IPS DF 6.9 (cell line): Measurements from ENCODE around the gene EEIG1.

Experiments used
- DNase-seq: peaks from one replicate; pipeline ENCODE4 v3.0.0-alpha.2; 2013; ENCODE audit warnings: low read depth, low spot score
- H3K27ac ChIP-seq: one replicate; pipeline ENCODE4 v1.5.1; 2013; ENCODE audit warnings: low read length, control low read depth
- H3K27me3 ChIP-seq: 2 replicates; pipeline ENCODE4 v1.6.1; 2013; ENCODE audit warnings: mild to moderate bottlenecking, low read length; ENCODE audit not compliant: control insufficient read depth, insufficient read depth
- H3K36me3 ChIP-seq: 2 replicates; pipeline ENCODE4 v1.6.1; 2013; ENCODE audit warnings: low read length; ENCODE audit not compliant: control insufficient read depth, insufficient read depth
- H3K4me1 ChIP-seq: 2 replicates; pipeline ENCODE4 v1.6.1; 2013; ENCODE audit warnings: low read length; ENCODE audit not compliant: control insufficient read depth, insufficient read depth
- H3K4me3 ChIP-seq: 2 replicates; pipeline ENCODE4 v1.5.1; 2013; ENCODE audit warnings: mild to moderate bottlenecking, low read length
- H3K9me3 ChIP-seq: 2 replicates; pipeline ENCODE4 v1.6.1; 2013; ENCODE audit warnings: low read length, inconsistent platforms; ENCODE audit not compliant: control insufficient read depth, insufficient read depth
- WGBS: extraction: QIAGEN DNeasy Blood & Tissue Kit; methylation state at CpG from one replicate; pipeline ENCODE4 v1.1.7; 2013; ENCODE audit warnings: mixed read lengths, missing lambda C conversion rate; ENCODE audit not compliant: insufficient read length, insufficient coverage; 5-methylcytosine and 5-hydroxymethylcytosine counted together

The EEIG1 gene

DNA sequence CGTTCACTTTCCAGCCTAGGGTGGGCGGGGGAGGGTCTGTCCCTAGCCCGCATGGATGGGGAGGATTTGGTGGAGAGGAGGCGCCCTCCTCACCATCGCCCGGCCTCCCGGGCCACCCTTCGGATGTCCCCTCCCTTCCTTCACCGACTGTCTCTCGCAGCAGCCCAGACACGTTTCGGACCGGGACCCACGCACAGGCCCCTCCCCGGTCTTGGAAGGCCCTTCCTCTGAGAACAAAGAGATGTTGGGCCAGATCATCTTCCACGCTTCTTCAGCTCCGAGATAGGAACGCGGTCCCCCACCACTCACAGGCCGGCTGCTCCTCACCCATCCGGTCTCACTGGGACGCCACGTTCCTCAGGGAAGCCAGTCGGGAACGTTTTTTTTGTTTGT, 42.5 kb downstream of the EEIG1 start:
- H3K4me3 ChIP-seq = peak overlapping the region; percentile 54; the same call in 1 of the 2 replicates

DNA sequence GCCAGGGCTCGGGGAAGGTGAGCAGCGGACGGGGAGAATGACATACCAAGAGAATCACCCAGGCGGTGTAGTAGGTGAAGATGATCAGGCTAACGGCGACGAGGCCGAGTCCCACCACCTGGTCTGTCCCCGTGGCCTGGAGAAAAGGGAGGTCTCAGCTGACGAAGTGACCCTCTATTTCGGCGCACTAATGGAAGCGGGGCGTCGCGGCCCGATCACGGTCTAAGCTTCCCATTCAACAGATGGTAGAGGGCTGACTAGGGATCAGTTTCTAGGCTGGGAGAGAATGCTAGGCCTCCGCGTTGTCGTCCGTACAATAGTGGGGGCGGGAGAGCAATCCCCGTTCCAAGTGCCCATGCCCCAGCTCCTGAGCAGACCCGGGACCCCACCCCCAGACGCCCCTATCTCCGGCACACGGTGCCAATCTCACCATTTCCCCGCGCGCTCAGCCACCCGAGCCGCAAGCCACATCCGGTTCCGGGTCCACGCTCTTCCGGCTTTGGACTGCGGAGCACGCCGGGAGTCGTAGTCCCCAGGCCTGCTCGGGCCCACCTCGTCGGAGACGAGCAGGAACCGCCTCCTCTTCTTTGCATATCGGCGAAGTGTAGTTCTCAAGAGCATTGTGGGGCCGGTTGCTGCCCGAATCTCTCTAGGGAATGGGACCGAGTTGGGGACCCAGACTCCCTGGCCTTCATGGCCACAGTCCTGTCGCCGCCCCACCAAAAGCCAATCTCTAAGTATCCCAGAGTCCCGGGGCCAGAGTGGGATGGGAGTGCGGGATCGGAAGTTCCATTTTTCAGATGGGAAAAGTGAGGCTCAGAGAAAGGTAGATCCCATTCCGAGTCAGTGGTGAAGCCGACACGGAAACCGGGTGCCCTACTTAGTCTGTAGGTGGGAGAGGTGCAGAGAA, 43.1 kb downstream of the EEIG1 start, which contains the start of gene DPM2:
TSS of gene DPM2 (minus strand) at position 467 of the 910 bp plus-strand sequence. CDS start at position 433, 34 bp downstream.
- WGBS = no CpG with 5 or more reads among the region's 60 CpGs
- H3K27ac ChIP-seq = no peak within 1 kb of the TSS
- H3K36me3 ChIP-seq = 0 out of 2 replicates have a peak, but pooled peaks cover 6% of the 10 kb centered on the region
- peak within 1 kb of the TSS; percentile 54 for H3K4me3 ChIP-seq
- H3K9me3 ChIP-seq = no peaks in the 10 kb centered on the region
- DNase-seq = no peak
- no peaks in the 10 kb centered on the region for H3K27me3 ChIP-seq
- H3K4me1 ChIP-seq = no peaks in the 10 kb centered on the region; the same call in 1 of the 2 replicates

More for the DNA sequence above, 42.5 kb downstream of the EEIG1 start:
- no peak for DNase-seq
- WGBS = no CpG with 5 or more reads among the region's 25 CpGs
- Histone ChIP-seq H3K27me3 (no peaks in the 10 kb centered on the region), H3K27ac (no peak overlapping the region), H3K36me3 (0 out of 2 replicates have a peak, but pooled peaks cover 6% of the 10 kb centered on the region), H3K4me1 (no peaks in the 10 kb centered on the region; the same call in 1 of the 2 replicates), H3K9me3 (no peaks in the 10 kb centered on the region)

DNA sequence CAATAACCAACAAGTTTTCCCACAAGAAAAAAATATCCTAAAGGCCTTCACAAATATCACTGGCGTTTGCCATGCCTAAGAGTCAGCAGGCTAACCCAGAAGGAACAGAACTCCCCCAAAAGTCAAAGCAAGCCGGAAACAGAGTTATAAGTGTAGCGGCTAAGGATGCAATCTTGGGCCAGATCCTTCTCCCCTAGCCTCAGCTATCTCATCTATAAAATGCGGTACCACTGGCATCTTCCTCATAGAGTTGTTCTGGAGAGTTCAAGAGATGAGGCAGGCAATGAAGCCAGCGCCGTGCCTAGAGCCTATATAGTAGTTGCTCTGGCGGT, 43.8 kb downstream of the EEIG1 start:
- Histone ChIP-seq H3K9me3 (no peaks in the 10 kb centered on the region), H3K27me3 (no peaks in the 10 kb centered on the region), H3K36me3 (0 out of 2 replicates have a peak, but pooled peaks cover 2% of the 10 kb centered on the region), H3K4me3 (peak overlapping the region; percentile 54), H3K4me1 (no peaks in the 10 kb centered on the region; the same call in 1 of the 2 replicates), H3K27ac (no peak overlapping the region)
- DNase-seq = no peak
- WGBS = no CpG with 5 or more reads among the region's 7 CpGs

DNA sequence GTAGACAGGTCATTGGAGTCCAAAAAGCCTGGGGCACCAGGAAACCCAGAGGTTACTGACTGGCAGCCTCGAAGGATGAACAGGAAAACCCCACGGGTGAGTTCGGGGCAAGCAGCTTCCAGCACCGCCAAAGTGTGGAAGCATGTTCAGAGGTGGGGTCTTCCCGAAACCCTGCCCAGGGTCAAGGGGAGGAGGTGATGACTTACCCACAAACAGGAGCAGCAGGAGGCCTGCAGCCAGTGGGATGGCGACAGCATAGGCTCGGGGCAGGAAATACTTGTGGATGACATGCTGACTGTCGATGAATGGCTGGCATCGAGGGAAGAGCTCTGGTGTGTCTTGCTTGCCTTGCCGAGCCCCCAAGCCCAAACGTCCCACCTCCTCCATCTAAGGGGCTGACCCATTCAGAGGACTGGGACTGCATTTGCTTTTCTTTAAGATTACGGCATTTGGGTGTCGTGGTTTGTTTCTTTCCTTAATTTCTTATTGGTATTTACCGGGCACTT, 44.4 kb downstream of the EEIG1 start:
- Histone ChIP-seq H3K27me3 (no peaks in the 10 kb centered on the region), H3K9me3 (no peaks in the 10 kb centered on the region), H3K4me3 (no peak overlapping the region), H3K36me3 (0 out of 2 replicates have a peak, but pooled peaks cover 2% of the 10 kb centered on the region), H3K27ac (no peak overlapping the region), H3K4me1 (peaks cover 2% of the 10 kb centered on the region; the same call in 1 of the 2 replicates)
- DNase-seq = no peak
- WGBS = no CpG with 5 or more reads among the region's 14 CpGs

GRCh38 chr9:127935765-127936221, 45.0 kb downstream of the EEIG1 start:
- Histone ChIP-seq H3K27me3 (no peaks in the 10 kb centered on the region), H3K9me3 (no peaks in the 10 kb centered on the region), H3K36me3 (0 out of 2 replicates have a peak, but pooled peaks cover 2% of the 10 kb centered on the region), H3K4me1 (peaks cover 5% of the 10 kb centered on the region; the same call in 1 of the 2 replicates), H3K27ac (no peak overlapping the region), H3K4me3 (no peak overlapping the region)
- no peak for DNase-seq
- no CpG with 5 or more reads among the region's 4 CpGs for WGBS

- H3K36me3 ChIP-seq = 0 out of 2 replicates have a peak, but pooled peaks cover 2% of the 10 kb centered on the region
- H3K9me3 ChIP-seq = no peaks in the 10 kb centered on the region
- H3K4me1 ChIP-seq = peaks cover 6% of the 10 kb centered on the region; the same call in 1 of the 2 replicates
- H3K4me3 ChIP-seq = no peak overlapping the region
- no peak overlapping the region for H3K27ac ChIP-seq
- no peak for DNase-seq
- no peaks in the 10 kb centered on the region for H3K27me3 ChIP-seq
- no CpG with 5 or more reads among the region's 11 CpGs for WGBS
Measured at GRCh38 chr9:127934986-127935385, 45.8 kb downstream of the EEIG1 start.

DNA sequence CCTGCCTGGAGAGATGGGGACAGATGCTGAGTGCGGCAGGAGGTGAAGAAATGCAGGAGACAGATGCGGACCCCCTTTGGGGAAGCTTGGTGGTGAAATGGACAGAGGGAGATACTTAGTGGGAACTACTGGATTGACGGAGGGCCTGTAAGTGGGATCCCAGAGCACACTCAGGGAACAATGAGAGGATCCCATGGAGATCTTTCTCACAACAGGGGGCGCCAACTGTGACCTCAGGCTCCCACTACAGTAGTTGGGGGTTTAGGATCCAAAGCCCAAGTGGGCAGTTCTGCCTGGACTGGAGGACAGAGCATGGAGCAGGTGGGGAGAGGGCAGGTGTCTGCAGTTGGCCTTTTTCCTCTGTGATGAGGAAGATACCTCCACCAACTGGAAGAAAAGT, 46.5 kb downstream of the EEIG1 start:
- H3K4me3 ChIP-seq = no peak overlapping the region
- no peaks in the 10 kb centered on the region for H3K27me3 ChIP-seq
- no CpG with 5 or more reads among the region's 4 CpGs for WGBS
- peaks cover 8% of the 10 kb centered on the region; the same call in 1 of the 2 replicates for H3K4me1 ChIP-seq
- no peaks in the 10 kb centered on the region for H3K9me3 ChIP-seq
- 0 out of 2 replicates have a peak, but pooled peaks cover 2% of the 10 kb centered on the region for H3K36me3 ChIP-seq
- H3K27ac ChIP-seq = no peak overlapping the region
- no peak for DNase-seq

GRCh38 chr9:127931092-127931881, 49.5 kb downstream of the EEIG1 start:
- peak overlapping the region; percentile 59; the same call in 1 of the 2 replicates for H3K4me3 ChIP-seq
- no peak overlapping the region for H3K27ac ChIP-seq
- no peak for DNase-seq
- no CpG with 5 or more reads among the region's 18 CpGs for WGBS
- 0 out of 2 replicates have a peak, but pooled peaks cover 2% of the 10 kb centered on the region for H3K36me3 ChIP-seq
- no peaks in the 10 kb centered on the region for H3K9me3 ChIP-seq
- peaks cover 16% of the 10 kb centered on the region for H3K4me1 ChIP-seq
- H3K27me3 ChIP-seq = no peaks in the 10 kb centered on the region
